Heart left ventricle (tissue), 16 donors: Measurements from ENCODE around the gene VILL. TPM values are rescaled to one million over a fixed set of nuclear protein-coding genes. Genes with fewer than 3 reads are reported as not detected.

Experiments used
- ATAC-seq, 4 donors: fragments of 200-7000 bp; cut with Tn5 transposase; one replicate each; pipeline ENCODE4 v1.9.1; 2020 to 2022; ENCODE audit warnings: moderate library complexity in 4 of 4, mild to moderate bottlenecking in 3 of 4, moderate number of reproducible peaks in 1 of 4
- DNase-seq, 5 donors: peaks; one replicate each; pipeline ENCODE4 v3.0.0-alpha.2; 2020
- H3K27ac ChIP-seq, 12 donors: fragments of 200-600 bp; sonication (generic) in 4 of 12; one replicate each; pipeline versions ENCODE4 v1.5.0 to v1.8.0; 2016 to 2022; ENCODE audit warnings: mild to moderate bottlenecking in 2 of 12
- H3K27me3 ChIP-seq, 9 donors: fragments of 200-600 bp; sonication (generic) in 2 of 9; one replicate each; pipeline versions ENCODE4 v1.5.1 to v1.8.0; 2016 to 2022; ENCODE audit warnings: mild to moderate bottlenecking in 3 of 9
- H3K36me3 ChIP-seq, 9 donors: fragments of 200-600 bp; sonication (generic) in 2 of 9; one replicate each; pipeline versions ENCODE4 v1.5.0 to v1.8.0; 2018 to 2022; ENCODE audit warnings: mild to moderate bottlenecking in 2 of 9
- H3K4me1 ChIP-seq, 12 donors: fragments of 200-600 bp; sonication (generic) in 4 of 12; one replicate each; pipeline versions ENCODE4 v1.5.0 to v1.8.0; 2016 to 2022; ENCODE audit warnings: mild to moderate bottlenecking in 3 of 12
- H3K4me3 ChIP-seq, 12 donors: fragments of 200-600 bp; sonication (generic) in 4 of 12; one replicate each; pipeline versions ENCODE4 v1.5.0 to v1.8.0; 2017 to 2022; ENCODE audit warnings: mild to moderate bottlenecking in 9 of 12, moderate library complexity in 4 of 12
- H3K9me3 ChIP-seq, 12 donors: fragments of 200-600 bp; sonication (generic) in 4 of 12; one replicate each; pipeline versions ENCODE4 v1.5.0 to v1.8.0; 2016 to 2022; ENCODE audit warnings: mild to moderate bottlenecking in 1 of 12
- POLR2A ChIP-seq, 2 donors: fragments of 450-650 bp; IDR thresholded peaks; one replicate each; pipeline ENCODE4 v1.6.1; 2017; ENCODE audit warnings: antibody characterized with exemption in 2 of 2, mild to moderate bottlenecking in 2 of 2, moderate library complexity in 2 of 2
- WGBS, 4 donors: extraction: QIAGEN DNeasy Blood & Tissue Kit in 2 of 4; methylation state at CpG; one replicate each; pipeline versions ENCODE4 v1.1.5 to v1.1.7; 2013 to 2018; 5-methylcytosine and 5-hydroxymethylcytosine counted together
- intact Hi-C, 10 donors: fragments of 100-400 bp; cut with DNase I; formaldehyde crosslinking; loops; one replicate each; pipeline versions ENCODE4 v1.11.1 to v1.14.2; 2022
- polyA plus RNA-seq, 2 donors: library from polyadenylated mRNA; stranded (reverse); fragments of 200-250 nt; gene quantifications; one replicate each; pipeline ENCODE4 v1.2.3, GENCODE V29; 2013
- total RNA-seq, 9 donors: library from RNA; depleted of rRNA in 2 of 9; stranded (reverse); fragments of >200 nt in 2 of 9; fragmentation: NEBNext Ultra II Directional in 3 of 9; extraction: Animal tissue kit (Norgen Biotek cat#: 25700) in 3 of 9; gene quantifications; one replicate each; pipeline versions ENCODE4 v1.1.0 to v1.2.4, GENCODE V29; 2016 to 2023
- TF ChIP-seq, protein P1 (sequence below), 12 donors: fragments of 200-600 bp; sonication (generic) in 4 of 12; IDR thresholded peaks; one replicate each; pipeline versions ENCODE4 v1.5.0 to v1.8.0; 2018 to 2022; ENCODE audit warnings: antibody characterized with exemption in 12 of 12, mild to moderate bottlenecking in 5 of 12
- donor health status: ischemic (EF 13 %, LVEDD 7.1; RV severe dilation, severe dysfunction).
- donor health status: healthy with polysubstance abuse.
- donor health status: DM: no; HTN: yes; CAD: no.
- donor health status: DM: no; HTN: no; CAD: no.
- donor health status: ischemic (EF 25% LVEDD 6.9; RV normal size, moderate dysfunction).
- donor health status: ischemic (EF 25% LVEDD 5.7; RV mildly dilated, moderate dysfunction).
- donor health status: healthy.
- donor health status: DM: yes; HTN: yes; CAD: no.
- donor health status: ischemic (EF 35%, LVEDD 5.7; RV mildly dilated, moderate dysfunction).
- donor health status: nonischemic (EF 11% LVEDD 7.7; RV severe dilation, severe dysfunction).
- donor health status: DM: yes; HTN: yes; CAD: no.
- donor health status: PGD.
- donor health status: ischemic (EF 29% LVEDD 5.4; RV normal size, mild dysfunction).
- donor health status: nonischemic (EF 23%, LVEDD 6.1; RV moderate dilation, normal function).

Gene VILL
- total and polyA plus RNA-seq, 11 donors: 1.1 to 6.3 (median 2.7) TPM

DNA sequence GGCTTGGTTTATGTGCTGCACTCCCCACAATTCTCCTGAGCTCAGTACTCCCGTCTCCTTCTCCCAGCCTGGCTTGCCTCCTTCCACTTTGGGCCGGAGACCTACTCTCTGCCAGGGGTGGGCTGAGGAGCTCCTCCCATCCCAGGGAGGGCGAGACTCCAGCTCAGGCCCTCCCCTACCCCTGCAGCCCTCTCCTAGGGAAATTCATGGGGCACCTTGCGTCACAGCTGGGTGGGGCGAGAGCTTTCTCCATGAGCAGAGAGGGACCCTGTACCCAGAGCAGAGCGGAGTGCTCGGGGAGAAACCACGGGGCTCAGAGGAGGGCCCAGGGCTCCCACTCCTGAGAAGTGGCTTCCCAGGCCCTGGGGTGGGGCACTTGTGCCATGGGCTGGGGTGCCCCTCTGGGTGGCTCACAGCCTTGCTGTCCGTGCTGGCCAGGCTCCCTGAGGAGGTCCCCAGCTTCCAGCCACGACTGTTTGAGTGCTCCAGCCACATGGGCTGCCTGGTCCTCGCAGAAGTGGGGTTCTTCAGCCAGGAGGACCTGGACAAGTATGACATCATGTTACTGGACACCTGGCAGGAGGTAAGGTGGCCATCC lies 13.3 kb downstream of the VILL start:
- Histone ChIP-seq H3K9me3 (no peaks in the 10 kb centered on the region), H3K4me1 (peaks cover 0 to 25% (median 12%) of the 10 kb centered on the region in 12 donors), H3K4me3 (peak overlapping the region in 7 of 12 donors; percentile 20 to 57 (median 46)), H3K36me3 (peaks cover 0 to 49% (median 25%) of the 10 kb centered on the region in 9 donors), H3K27me3 (no peaks in the 10 kb centered on the region), H3K27ac (peak overlapping the region in 11 of 12 donors; percentile 1 to 86 (median 62))
- intact Hi-C loops: loop anchor here in 3 of 10 donors (2.0 to 10.0 kb wide), 7 partner anchors 29 to 473 kb away; no protein-coding TSS in a partner anchor
- ATAC-seq: peak; percentile 7 to 35 (median 28)
- 66 to 88% (median 79%) methylated on average over 8 to 11 of the region's 11 CpGs for WGBS, 4 donors
- peak in 3 of 5 donors; percentile 51 to 66 (median 59) for DNase-seq
- TF ChIP-seq, protein P1, sequence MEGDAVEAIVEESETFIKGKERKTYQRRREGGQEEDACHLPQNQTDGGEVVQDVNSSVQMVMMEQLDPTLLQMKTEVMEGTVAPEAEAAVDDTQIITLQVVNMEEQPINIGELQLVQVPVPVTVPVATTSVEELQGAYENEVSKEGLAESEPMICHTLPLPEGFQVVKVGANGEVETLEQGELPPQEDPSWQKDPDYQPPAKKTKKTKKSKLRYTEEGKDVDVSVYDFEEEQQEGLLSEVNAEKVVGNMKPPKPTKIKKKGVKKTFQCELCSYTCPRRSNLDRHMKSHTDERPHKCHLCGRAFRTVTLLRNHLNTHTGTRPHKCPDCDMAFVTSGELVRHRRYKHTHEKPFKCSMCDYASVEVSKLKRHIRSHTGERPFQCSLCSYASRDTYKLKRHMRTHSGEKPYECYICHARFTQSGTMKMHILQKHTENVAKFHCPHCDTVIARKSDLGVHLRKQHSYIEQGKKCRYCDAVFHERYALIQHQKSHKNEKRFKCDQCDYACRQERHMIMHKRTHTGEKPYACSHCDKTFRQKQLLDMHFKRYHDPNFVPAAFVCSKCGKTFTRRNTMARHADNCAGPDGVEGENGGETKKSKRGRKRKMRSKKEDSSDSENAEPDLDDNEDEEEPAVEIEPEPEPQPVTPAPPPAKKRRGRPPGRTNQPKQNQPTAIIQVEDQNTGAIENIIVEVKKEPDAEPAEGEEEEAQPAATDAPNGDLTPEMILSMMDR (IDR thresholded peaks at IDR 0.05): no peak
- TF ChIP-seq POLR2A (IDR thresholded peaks at IDR 0.05): no peak

DNA sequence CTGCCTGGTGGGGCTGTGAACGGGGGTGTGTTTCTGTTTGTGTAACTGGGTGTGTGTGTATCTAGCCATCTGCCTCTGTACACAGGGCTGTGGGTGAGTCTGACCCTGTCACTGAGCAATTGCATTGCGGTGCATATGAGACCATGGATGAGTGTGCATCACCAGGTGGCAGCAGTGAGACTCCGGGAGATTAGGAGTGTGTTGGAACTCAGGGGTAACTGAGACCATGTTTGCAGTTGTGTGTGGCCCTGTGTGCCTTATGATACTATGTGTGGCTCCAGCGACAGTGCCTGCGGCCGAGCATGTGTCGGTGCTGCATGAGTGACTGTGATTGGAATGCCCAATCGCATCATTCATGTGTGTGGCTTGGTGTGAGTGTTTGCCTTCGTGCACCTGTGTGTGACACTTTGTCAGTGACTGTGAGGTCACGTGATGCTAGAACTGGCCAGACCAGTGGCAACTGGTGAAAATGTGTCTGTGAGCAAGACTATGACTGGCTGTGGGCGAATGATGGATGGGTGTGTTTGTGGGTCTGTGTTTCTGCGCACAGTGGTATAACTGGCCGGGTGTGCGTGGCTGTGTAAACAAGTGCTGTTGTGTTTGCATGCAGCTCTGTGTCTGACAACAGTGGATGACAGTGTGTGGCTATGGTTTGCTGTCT lies 14.0 kb downstream of the VILL start:
- no peaks in the 10 kb centered on the region for H3K9me3 ChIP-seq
- peaks cover 0 to 20% (median 9%) of the 10 kb centered on the region in 12 donors for H3K4me1 ChIP-seq
- ATAC-seq (peak; percentile 62 to 76 (median 67)), DNase-seq (peak in 4 of 5 donors; percentile 64 to 87 (median 77))
- peak overlapping the region in 7 of 12 donors; percentile 20 to 57 (median 46) for H3K4me3 ChIP-seq
- WGBS, 4 donors: 63 to 74% (median 72%) methylated on average over 11 to 14 of the region's 14 CpGs
- H3K27ac ChIP-seq: peak overlapping the region in 11 of 12 donors; percentile 1 to 86 (median 62)
- no peak for TF ChIP-seq POLR2A (IDR thresholded peaks at IDR 0.05)
- TF ChIP-seq, protein P1 (IDR thresholded peaks at IDR 0.05): peak; percentile 50 to 74 (median 67)
- intact Hi-C loops: loop anchor here in 3 of 10 donors (2.0 to 10.0 kb wide), 5 partner anchors 36 to 473 kb away; no protein-coding TSS in a partner anchor
- peaks cover 0 to 53% (median 28%) of the 10 kb centered on the region in 9 donors for H3K36me3 ChIP-seq
- no peaks in the 10 kb centered on the region for H3K27me3 ChIP-seq

DNA sequence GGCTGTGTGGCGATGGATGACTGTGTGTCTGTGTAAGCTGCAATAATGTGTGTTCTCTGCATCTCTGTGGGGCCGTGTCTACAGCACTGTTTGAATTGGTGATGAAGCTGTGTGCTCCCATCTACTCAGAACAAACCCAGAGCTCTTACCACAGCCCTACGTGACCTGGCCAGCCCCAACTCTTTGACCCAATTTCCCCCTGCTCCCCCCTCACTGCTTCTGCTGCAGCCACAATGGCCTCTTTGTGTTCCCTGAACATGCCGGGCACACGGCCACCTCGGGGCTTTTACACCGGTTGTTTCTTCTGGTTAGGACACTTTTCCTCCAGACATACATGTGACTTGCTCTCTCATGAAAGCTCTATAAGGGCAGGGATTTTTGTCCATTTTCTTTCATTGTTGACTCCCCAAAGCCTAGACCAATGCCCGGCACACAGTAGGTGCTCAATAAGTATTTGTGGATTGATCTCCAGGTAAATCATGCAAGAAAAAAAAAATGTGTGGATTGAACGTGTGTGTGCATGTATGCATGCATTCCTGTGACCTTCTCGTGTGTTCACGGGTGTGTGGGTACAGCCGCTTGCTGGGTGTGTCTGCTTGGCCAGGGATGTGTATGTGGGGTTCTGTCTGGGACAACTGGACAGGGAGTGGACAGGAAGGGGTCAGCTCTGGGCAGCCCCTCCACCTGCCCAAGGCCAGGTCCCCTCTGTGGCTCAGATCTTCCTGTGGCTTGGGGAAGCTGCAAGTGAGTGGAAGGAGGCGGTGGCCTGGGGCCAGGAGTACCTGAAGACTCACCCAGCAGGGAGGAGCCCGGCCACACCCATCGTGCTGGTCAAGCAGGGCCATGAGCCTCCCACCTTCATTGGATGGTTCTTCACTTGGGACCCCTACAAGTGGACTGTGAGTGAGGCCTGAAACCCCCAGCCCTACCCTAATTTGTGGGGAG lies 14.8 kb downstream of the VILL start:
- Histone ChIP-seq H3K27ac (peak overlapping the region in 8 of 12 donors; percentile 52 to 86 (median 68)), H3K4me1 (peaks cover 0 to 20% (median 8%) of the 10 kb centered on the region in 12 donors), H3K4me3 (peak overlapping the region in 6 of 12 donors; percentile 36 to 57 (median 48)), H3K36me3 (peaks cover 0 to 53% (median 32%) of the 10 kb centered on the region in 9 donors), H3K27me3 (no peaks in the 10 kb centered on the region), H3K9me3 (no peaks in the 10 kb centered on the region)
- 76 to 88% (median 81%) methylated on average over 14 to 15 of the region's 15 CpGs for WGBS, 4 donors
- intact Hi-C loops: loop anchor here in 3 of 10 donors (2.0 to 10.0 kb wide), 4 partner anchors 35 to 469 kb away; no protein-coding TSS in a partner anchor
- TF ChIP-seq POLR2A (IDR thresholded peaks at IDR 0.05): no peak
- TF ChIP-seq, protein P1 (IDR thresholded peaks at IDR 0.05): no peak
- ATAC-seq: peak; percentile 24 to 51 (median 46)
- DNase-seq: peak; percentile 64 to 85 (median 74)
